ENCODE data around the gene SCD5. TPM values are rescaled to one million over a fixed set of nuclear protein-coding genes. Genes with fewer than 3 reads are reported as not detected.
"Not testable (repeated sequence)": the region's sequence is repeated elsewhere in the genome, so short reads cannot be mapped to it uniquely, and the experiment has no call there.

Gene SCD5
- 1 to 10 TPM in 1 of 2 donors, under 1 TPM in 1; 0.98 to 3.2 TPM for total RNA-seq
- long read RNA-seq, result 0 reads

DNA sequence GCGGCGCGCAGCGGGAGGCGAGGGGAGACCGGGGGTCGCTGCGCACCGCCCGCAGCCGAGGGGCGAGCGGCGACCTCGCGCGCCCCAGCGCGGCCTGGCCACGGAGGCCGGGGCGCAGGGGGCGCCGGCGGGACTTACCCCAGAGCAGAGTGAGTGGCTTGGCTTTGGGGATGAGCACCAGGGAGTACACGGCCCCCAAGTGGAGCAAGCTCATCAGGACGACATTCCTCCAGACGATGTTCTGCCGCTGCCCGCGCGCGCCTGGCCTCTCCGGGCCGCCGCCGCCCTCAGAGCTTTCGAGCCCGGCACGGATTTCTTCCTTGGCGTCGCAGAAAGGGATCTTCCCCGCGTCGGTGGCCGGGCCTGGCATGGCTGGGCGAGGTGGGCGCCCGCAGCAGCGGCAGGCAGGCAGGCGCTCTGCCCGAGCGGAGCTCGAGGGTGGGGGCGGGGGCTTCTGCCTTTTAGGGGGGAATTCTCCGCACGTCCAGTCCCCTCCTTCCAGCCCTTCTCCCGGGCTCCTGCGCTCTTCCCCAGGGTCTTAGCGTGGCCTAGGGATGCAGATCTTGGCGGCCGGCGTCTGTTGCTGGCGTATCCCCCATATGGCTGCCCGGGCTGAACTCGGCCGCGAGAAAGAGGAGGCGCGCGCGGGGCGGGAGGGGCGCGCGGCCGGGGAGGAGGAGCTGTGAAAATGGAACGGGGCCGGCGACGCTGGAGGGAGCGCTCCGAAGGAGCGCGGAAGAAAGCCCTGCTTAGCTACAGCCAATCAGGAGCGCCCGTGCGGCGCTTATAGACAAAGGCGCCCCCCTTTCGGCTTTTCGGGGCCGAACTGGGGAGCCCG, at the start of gene SCD5:
Gene SCD5, minus strand, starts transcription at position 629 of the 838 bp plus-strand sequence. Its CDS starts 259 bp downstream, at position 370.
- intact Hi-C loops (cut with DNase I, micrococcal nuclease), result no loop called here
- DNase-seq, result peak; percentile 61 to 72

DNA sequence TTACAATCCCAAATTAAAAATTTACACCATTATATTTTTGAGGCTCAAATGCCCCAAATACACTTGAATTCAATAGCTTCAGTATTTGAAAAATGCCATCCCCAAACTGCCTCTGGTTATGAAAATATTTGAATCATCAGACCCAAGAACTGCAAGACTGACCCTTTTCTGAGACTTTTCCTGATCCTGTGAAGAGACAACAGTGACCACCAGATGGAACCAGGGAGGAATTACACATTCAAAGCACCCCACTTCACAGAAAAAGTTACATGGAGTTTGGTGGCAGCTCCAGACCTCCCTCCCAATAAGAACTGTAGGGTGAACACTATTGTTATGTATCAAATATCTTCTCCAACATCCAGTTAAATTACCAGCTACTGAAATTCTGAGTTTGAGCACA, 44.0 kb upstream of the SCD5 start:
- DNase-seq (no peak), ATAC-seq (no peak)
- intact Hi-C loops (cut with DNase I, micrococcal nuclease), result no loop called here

More for the DNA sequence above, at the start of gene SCD5:
- peak; percentile 86 for ATAC-seq

DNA sequence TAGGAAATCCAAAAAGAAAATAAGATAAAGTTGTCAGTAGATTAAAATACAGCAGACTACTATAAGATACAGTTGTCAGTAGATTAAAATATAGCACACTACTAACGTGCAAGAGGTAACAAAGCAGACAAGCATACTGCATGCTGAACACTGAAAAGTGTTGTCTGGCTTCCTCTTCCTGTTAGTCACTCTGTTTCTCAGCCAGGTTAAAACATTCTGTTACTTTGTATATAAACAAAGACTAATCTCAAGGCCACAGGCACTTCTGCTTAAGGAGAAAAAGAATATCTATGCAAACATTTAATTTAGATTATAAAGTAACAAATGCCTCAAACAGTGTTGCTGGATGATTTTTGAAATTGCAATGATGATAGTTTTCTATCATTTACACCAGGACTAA, 41.0 kb upstream of the SCD5 start:
- intact Hi-C loops (cut with DNase I, micrococcal nuclease), result no loop called here
- DNase-seq (no peak), ATAC-seq (no peak)

DNA sequence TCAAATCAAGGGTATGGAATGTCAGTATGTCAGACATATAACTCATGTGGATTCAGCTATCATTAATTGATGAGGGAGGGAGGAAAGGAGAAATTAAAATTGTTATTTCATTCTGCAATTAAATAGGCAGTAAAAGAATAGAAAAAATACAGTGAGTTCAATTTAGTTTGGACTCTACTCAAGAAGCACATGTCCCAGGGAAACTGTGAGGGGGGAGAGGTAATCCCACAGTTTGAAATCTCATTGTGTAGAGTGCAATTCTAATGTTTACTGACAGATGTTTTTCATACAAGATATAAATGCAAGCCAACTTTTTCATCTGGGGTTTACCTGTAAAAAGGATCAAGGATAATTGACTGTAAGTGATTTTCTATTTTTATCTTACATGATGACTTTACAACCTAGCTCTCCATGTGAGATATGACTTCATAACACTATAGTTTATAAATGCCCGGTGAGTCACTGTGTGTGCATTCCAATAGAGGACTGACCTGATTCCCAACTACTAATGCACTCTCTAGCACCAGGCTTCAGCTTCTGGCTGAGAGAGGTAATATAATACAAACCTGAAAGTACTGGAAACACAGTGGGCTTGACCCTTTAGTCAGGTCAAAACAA, 35.2 kb upstream of the SCD5 start:
- DNase-seq (peak in 1 of 2 donors; percentile 33), ATAC-seq (peak; percentile 99)
- intact Hi-C loops (cut with DNase I, micrococcal nuclease), result no loop called here

DNA sequence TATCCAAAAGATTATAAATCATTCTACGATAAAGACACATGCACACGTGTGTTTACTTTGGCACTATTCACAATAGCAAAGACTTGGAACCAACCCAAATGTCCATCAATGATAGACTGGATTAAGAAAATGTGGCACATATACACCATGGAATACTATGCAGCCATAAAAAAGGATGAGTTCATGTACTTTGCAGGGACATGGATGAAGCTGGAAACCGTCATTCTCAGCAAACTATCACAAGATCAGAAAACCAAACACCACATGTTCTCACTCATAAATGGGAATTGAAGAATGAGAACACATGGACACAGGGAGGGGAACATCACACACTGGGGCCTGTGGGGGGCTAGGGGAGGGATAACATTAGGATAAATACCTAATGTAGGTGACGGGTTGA, 34.5 kb upstream of the SCD5 start:
- ATAC-seq; DNase-seq; intact Hi-C loops (cut with DNase I, micrococcal nuclease): not testable (repeated sequence)

DNA sequence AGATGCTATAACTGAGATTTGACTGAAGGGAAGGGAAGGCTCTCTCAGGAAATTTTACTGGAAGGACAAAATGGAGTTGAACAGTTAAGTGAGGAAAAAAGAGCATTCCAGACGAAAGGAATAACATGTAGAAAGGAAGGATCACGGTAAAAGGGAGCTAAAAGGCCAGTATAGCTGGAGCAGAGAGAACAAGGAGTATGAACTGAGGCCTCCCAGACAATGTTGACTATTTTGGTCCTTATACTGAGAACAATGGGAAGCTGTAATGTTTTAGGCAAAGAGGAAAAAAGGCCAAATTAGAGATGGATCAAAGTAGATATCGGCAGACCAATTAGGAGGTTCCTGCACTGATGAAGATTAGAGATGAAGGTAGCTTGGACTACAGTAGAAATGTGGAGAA, 26.8 kb upstream of the SCD5 start:
- intact Hi-C loops (cut with DNase I, micrococcal nuclease), result no loop called here
- ATAC-seq (no peak), DNase-seq (no peak)

DNA sequence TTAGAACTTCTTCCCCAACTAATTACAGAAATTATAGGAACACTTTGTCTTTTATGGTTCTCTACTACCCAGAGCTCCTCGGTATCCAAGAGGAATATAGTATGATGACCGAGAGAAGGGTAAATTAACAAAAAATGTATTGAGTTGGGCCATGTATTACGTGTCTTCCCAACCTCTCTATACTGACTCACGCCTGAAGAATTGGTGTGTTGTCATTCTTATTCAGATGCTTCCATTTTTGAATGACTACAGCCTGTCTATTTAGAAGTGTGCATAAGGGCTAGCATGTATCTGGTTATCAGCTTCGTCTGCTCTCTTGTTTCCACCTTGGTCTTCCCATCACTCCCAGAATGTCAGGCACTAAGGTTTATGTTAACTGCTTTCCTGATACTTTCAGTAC, 24.5 kb upstream of the SCD5 start:
- intact Hi-C loops (cut with DNase I, micrococcal nuclease), result no loop called here
- ATAC-seq, result no peak
- no peak for DNase-seq

DNA sequence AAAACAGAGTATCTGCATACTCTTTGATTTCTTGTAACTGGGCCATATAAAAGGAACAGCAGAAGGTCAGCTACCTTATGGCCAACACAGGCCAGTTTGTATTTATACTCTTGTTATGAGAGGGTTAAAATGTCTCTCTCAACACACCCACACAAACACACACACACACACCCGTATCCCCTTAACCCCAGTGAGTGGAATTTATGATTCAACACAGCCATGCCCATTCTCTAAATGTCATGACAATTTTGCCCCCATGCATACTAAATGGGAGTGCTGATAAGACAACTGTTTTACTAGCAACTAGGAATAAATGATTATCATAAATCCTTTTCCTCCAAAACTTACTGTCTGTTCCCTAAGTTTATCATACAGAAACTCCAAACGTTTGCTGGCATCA, 22.1 kb upstream of the SCD5 start:
- no peak for ATAC-seq
- intact Hi-C loops (cut with DNase I, micrococcal nuclease), result no loop called here
- no peak for DNase-seq

DNA sequence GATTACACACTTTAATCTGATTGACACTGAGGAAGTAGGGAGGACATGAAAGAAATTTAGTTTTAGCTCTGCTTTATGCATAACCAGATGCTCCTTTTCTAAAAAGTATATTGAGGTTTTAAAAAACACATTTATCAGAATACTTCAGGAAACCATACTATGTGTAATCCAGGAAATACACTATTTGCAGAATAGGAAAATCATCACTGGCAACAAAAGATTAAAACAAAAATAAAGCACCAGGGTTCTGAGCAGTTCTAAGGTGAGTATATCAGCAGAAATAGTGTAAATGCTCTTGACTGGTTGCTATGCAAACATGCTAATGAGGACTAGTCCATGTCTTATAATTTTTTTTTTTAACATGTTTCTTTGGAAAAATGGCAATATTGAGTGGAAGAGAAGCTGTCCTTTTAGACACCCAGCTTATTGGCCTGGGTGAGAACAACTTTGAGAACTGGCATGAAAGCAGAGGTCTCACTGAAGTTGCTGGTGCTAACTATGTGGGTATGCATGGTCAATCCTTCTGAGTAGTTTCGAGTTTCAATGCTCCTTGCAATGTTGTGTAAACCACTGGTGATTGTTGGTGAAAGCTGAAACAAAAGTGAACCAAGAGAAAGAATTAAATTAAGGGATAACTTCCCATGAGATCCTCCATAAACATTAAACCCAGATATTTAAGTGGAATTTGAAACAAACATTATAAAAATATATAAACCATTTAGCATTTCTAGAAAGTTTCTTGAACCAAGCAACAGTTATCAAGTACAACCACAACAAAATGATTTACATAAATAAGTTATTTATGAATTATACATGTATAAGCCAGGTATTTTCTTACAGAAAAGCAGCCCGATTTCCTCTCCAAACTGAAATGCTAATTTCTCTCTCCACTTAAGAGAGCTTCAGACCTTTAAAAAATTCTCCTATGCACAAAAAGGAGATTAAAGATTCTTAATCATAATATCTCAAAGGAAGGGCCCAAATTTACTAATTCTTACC, 20.4 kb upstream of the SCD5 start:
- ATAC-seq (no peak), DNase-seq (no peak)
- intact Hi-C loops (cut with DNase I, micrococcal nuclease), result no loop called here

DNA sequence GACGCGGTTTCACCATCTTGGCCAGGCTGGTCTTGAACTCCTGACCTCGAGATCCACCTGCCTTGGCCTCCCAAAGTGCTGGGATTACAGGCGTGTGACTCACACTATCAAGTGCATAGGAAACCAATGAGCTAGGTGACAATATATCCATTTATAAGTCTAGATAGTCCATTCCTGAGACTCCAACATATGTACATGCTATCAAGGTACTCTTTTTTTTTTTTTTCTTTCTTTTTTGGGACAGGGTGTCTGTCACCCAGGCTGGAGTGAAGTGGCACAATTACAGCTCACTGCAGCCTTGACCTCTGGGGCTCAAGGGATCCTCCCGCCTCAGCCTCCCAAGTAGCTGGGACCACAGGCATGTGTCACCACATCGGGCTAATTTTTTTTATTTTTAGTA, 18.3 kb upstream of the SCD5 start:
- ATAC-seq; intact Hi-C loops (cut with DNase I, micrococcal nuclease); DNase-seq: not testable (repeated sequence)

DNA sequence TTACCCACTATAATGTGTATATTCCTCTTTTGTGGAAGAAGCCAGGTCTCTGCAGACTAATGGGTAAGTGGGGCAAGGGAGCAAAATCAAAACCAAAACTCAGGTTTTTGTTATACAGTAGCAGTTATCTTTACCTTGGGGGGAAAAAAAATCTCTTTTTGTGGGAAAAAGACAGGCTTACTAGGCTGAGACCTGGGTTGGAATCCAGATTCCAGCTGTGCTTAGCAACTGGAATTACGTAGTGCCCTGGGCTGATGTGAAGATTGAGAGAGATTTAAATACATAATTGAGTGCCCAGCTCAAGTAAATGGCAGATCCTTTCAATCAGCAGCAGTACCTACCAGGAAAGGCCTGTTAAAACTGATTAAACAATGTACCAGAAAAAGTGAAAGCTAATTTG, 15.4 kb upstream of the SCD5 start:
- intact Hi-C loops (cut with DNase I, micrococcal nuclease), result no loop called here
- DNase-seq, result no peak
- ATAC-seq, result no peak

DNA sequence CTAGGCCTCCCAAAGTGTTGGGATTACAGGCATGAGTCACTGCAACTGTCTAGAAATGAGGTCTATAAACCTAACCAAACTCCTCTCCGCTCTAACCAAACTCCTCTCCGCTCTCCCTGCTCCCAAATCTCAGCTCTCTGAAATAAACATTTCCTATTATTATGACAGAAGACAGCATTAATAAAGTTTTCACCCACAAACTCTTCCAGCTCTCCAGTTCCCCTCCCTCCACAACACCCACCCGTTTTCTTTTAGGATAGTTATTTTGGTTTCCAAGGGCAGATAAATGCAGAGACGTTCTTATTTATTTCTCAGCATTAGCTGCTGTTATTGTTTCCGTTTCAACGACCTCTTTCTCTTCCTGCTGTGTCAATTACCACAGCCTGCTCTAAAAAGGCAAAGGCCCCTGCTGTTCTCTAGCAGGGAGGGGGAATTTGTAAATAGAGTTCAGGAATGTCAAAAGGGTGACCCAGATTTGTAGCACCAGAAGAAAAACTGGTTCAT, 13.3 kb upstream of the SCD5 start:
- DNase-seq (no peak), ATAC-seq (no peak)
- intact Hi-C loops (cut with DNase I, micrococcal nuclease), result no loop called here

DNA sequence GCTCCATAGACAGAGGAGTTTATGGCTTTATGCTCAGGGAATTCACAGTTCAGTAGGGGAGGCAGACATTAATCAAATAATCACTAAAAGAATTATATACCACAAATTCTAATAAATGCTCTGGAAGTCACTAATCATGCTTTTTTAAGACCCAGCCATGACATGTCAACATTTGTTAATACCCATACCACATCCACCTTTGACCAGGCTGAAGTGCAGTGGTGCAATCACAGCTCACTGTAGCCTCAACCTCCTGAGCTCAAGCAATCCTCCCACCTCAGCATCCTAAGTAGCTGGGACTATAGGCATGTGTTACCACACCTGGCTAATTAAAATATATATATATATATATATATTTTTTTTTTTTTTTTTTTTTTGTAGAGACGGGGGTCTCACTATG, 12.8 kb upstream of the SCD5 start:
- ATAC-seq, result no peak

DNA sequence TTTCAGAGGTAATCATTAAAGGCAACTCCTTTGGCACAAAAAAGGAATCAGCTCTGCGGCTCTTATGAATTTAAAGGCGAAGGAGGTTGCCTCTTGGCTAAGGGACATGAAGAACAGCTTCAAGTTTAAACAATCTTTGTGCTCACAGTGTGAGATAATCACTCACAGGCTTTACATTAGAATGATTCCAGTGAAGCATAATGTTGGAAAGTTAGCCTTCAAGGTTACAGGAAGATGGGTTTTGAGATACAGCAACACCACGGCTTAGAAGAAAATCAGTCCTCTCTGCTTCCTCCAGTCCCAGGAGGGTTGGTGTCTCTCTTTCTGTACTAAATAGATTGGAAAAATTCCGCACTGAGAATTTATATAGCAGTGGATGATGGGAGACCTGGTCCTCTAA, 11.6 kb upstream of the SCD5 start:
- DNase-seq, result no peak
- no peak for ATAC-seq
- intact Hi-C loops (cut with DNase I, micrococcal nuclease), result no loop called here

More for the DNA sequence above, 12.8 kb upstream of the SCD5 start:
- no peak for DNase-seq
- intact Hi-C loops (cut with DNase I, micrococcal nuclease), result no loop called here

DNA sequence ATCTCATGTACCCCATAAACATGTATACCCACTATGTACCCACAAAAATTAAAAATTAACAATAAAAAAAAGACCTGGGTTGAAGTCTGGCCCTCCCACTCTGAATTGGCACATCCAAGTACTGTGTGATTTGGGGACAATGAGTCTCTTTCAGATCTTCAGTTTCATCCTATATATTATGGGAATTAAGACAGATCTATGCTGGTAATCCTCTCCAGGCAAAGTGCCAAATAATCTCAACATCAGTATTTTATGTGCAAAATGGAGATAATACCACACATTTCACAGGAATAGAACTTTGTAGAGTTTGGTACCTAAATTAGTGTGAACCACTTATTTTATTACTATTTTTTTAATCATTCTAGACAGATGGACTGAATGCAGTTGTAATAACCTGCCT, 11.0 kb upstream of the SCD5 start:
- ATAC-seq (no peak), DNase-seq (no peak)

DNA sequence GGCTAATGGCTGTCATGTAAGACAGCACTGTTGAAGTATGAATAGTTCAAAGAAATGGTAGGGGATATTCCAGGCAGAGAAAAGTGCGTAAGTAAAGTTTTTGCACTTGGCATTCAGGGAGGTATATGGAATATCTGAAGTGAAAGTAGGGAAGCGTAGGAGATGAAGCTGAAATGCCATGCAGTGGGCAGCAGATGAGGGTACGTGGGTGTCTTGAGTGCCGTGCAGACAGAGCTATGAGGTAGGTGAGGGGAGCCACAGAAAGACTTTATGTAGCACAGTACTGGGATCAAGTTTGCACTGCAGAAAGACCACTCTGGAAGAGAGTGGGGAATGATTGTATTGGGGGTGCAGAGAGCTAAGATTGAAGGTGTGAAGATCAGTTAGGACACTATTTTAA, 5.2 kb upstream of the SCD5 start:
- no peak for ATAC-seq
- intact Hi-C loops (cut with DNase I, micrococcal nuclease), result loop anchor here in 1 of 2 donors (10.0 kb wide), 1 partner anchor 339 kb away; no protein-coding TSS in a partner anchor
- DNase-seq, result no peak

More for the DNA sequence above, 11.0 kb upstream of the SCD5 start:
- intact Hi-C loops (cut with DNase I, micrococcal nuclease), result loop anchor here in 1 of 2 donors (10.0 kb wide), 1 partner anchor 345 kb away; no protein-coding TSS in a partner anchor

DNA sequence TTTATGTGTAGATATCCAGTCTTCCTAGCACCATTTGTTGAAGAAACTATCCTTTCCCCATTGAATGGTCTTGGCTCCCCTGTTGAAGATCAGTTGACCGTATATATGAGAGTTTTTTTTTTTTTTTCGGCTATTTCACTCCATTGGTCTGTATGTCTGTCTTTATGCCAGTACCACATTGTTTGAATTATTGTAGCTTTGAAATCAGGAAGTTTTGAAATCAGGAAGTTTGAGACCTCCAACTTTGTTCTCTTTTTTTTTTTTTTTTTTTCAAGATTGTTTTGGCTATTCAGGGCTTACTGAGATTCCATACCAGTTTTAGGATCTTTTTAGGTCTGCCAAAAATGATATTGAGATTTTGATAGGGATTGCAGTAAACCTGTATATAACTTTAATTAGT, 4.3 kb upstream of the SCD5 start:
- ATAC-seq (no peak), DNase-seq (no peak)
- intact Hi-C loops (cut with DNase I, micrococcal nuclease), result loop anchor here in 1 of 2 donors (10.0 kb wide), 1 partner anchor 338 kb away; no protein-coding TSS in a partner anchor

DNA sequence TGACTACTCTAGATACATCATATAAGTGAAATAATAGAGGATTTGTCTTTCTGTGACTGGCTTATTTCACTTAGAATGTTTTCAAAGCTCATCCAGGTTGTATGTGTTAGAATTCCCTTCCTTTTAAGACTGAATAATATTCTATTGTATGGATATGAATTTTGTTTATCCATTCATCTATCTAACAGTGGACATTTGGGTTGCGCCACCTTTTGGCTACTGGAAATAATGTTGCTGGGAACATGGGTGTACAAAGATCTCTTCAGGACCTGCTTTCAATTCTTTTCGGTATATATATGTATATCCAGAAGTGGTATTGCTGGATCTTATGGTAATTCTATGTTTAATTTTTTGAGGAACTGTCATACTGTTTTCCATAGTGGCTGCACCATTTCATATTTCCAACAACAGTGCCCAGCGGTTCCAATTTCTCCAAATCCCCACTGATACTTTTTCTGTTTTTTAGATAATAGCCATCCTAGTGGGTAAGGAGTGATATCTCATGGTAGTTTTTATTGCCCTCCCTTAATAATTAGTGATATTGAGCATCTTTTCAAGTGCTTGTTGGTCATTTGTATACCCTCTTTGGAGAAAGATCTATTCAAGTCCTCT, 3.4 kb upstream of the SCD5 start:
- intact Hi-C loops (cut with DNase I, micrococcal nuclease), result loop anchor here in 1 of 2 donors (10.0 kb wide), 1 partner anchor 337 kb away; no protein-coding TSS in a partner anchor
- no peak for DNase-seq
- ATAC-seq, result no peak
